GM04503 (cell line): Measurements from ENCODE around the gene SLC22A23.
"Not testable (repeated sequence)": the region's sequence is repeated elsewhere in the genome, so short reads cannot be mapped to it uniquely, and the experiment has no call there.

Experiments used
- DNase-seq: peaks from one replicate; pipeline ENCODE4 v3.0.0-alpha.2; 2012; ENCODE audit warnings: low read depth

Gene SLC22A23

GRCh38 chr6:3261921-3262320 is 194.9 kb downstream of the SLC22A23 start:
- DNase-seq: no peak

- DNase-seq: no peak
Observed at GRCh38 chr6:3261518-3261820, 195.4 kb downstream of the SLC22A23 start.

GRCh38 chr6:3260772-3261517 is 195.9 kb downstream of the SLC22A23 start:
- no peak for DNase-seq

GRCh38 chr6:3260296-3260695 is 196.6 kb downstream of the SLC22A23 start:
- DNase-seq: no peak

- DNase-seq: no peak
Observed at GRCh38 chr6:3259491-3259958, 197.3 kb downstream of the SLC22A23 start.

GRCh38 chr6:3258720-3259490 is 197.9 kb downstream of the SLC22A23 start, which contains the start of gene PSMG4:
TSS of gene PSMG4 (plus strand) at chr6:3258947. CDS start at chr6:3259023, 76 bp downstream.
- DNase-seq: no peak

- no peak for DNase-seq
Observed at GRCh38 chr6:3258201-3258600, 198.6 kb downstream of the SLC22A23 start.

GRCh38 chr6:3253597-3253961 is 203.3 kb downstream of the SLC22A23 start:
- DNase-seq: no peak

- DNase-seq: no peak
Observed at GRCh38 chr6:3252861-3253596, 203.8 kb downstream of the SLC22A23 start.

GRCh38 chr6:3252369-3252768 is 204.5 kb downstream of the SLC22A23 start:
- DNase-seq: no peak

- no peak for DNase-seq
Observed at GRCh38 chr6:3251462-3252314, 205.2 kb downstream of the SLC22A23 start.

GRCh38 chr6:3250231-3250675 is 206.6 kb downstream of the SLC22A23 start:
- no peak for DNase-seq

- no peak for DNase-seq
Observed at GRCh38 chr6:3249821-3250220, 207.0 kb downstream of the SLC22A23 start.

- DNase-seq: no peak
Observed at GRCh38 chr6:3247255-3248146, 209.3 kb downstream of the SLC22A23 start.

GRCh38 chr6:3245216-3245615 is 211.6 kb downstream of the SLC22A23 start:
- no peak for DNase-seq

- DNase-seq: not testable (repeated sequence)
Observed at GRCh38 chr6:3244832-3245161, 212.1 kb downstream of the SLC22A23 start.

- no peak for DNase-seq
Observed at GRCh38 chr6:3244003-3244831, 212.6 kb downstream of the SLC22A23 start.

GRCh38 chr6:3242768-3243167 is 214.1 kb downstream of the SLC22A23 start:
- no peak for DNase-seq

GRCh38 chr6:3241745-3242144 is 215.1 kb downstream of the SLC22A23 start:
- not testable (repeated sequence) for DNase-seq

GRCh38 chr6:3240595-3240994 is 216.3 kb downstream of the SLC22A23 start:
- no peak for DNase-seq
